LNCAP (cell line): ENCODE results near the gene NCK2.

Experiments used
- CTCF ChIP-seq: fragments of 450-650 bp; IDR thresholded peaks from 2 replicates; pipeline ENCODE4 v1.5.1; 2017; ENCODE audit warnings: mild to moderate bottlenecking

NCK2 gene

DNA sequence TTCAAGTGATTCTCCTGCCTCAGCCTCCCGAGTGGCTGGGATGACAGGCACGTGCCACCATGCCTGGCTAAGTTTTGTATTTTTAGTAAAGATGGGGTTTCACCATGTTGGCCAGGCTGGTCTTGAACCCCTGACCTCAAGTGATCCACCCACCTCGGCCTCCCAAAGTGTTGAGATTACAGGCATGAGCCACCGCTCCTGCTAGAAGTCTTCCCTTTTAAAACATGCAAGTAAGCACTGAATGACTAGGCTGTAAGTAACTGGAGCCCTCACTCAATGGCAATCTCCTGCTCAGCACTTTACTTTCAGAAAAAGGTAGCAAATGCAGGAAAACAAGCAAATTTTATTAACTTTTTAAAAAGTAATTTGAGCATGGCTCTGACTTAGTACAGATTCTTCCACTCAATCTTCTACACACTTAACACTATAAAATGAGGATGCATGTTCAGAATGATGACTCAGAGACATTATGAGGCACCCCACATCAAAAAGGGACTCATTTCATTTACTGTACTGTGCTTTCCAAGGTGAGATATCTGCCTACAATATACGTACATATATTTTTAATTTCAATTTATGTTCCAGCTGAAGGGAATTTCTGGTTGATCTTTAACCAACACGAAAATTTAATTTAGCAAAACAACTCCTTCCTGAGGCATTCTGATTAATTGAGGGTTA, 6.6 kb upstream of the NCK2 start:
- TF ChIP-seq CTCF, result no peak

DNA sequence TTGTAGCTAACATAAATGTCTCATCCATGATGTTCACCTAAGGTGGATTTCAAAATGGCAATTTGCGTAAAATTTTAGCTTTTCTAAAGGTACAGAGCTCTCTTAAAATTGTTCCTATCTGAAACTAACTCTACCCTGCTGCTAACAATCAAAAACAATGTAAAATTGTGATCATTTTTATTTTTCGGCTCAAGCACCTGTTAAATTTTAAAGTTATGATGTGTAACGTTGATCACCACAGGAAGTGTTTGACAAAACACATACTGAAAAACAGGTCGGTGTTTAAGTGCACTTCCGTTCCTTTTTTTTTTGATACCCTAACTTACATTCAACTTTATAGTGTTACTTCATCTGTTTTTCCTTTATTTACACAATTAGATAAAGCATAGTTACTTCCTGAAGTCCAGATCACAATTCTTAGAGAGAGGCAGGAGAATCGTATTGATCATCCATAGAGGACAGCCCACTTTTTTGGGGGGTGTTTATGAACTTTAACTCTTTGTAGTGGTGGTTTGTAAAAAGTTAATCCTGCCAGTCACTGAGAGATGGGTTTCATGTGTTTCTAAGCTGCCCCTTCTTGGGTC, 6.0 kb upstream of the NCK2 start:
- TF ChIP-seq CTCF, result no peak

DNA sequence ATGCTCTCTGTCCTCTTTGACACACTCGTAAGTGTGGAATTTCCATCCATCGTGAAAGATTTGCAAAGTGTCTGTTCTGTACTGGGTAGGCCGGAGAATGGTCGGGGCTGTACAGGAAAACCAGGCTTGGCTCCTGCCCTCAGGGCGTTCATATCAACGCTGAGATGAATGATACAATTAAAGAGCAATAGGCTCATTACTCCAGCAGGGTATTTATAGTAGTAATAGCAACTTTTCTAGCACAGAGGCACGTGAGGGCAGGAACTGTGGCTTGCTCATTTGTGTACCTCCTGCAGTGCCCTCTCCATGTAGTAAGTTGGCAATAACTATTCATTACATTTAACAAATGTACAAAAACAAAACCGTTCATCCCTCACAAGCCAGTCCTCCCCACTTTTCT, 5.3 kb upstream of the NCK2 start:
- TF ChIP-seq CTCF, result no peak

GRCh38 chr2:105739944-105740530, 4.7 kb upstream of the NCK2 start:
- no peak for TF ChIP-seq CTCF

DNA sequence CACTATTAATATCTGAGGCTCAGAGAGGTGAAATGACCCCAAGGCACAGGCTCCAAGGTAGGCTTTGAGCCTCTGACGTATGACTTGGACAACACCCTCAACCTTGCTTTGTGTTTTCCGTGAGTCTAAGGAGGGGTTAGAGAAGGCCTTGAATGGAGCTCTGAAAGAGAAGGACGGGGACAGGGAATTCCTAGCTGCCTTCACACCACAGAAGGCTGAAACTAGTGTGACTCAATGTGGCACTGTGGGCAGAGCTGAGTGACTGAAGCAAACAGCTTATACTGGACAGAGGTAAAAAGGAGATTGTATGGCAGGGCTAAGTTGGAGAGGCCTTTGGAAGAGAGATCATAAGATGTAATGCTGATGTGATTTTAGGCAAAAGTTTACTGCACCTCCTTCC, 3.5 kb upstream of the NCK2 start:
- TF ChIP-seq CTCF, result no peak

- TF ChIP-seq CTCF, result no peak
Observed at GRCh38 chr2:105741617-105742016, 3.1 kb upstream of the NCK2 start.

GRCh38 chr2:105744091-105744908, 412 bp upstream of the NCK2 start:
- no peak for TF ChIP-seq CTCF
